ENCODE data around the gene SGCD. TPM values are rescaled to one million over a fixed set of nuclear protein-coding genes. Genes with fewer than 3 reads are reported as not detected.

The SGCD gene
- total RNA-seq, 2 experiments from 2014 or later, result not detected

DNA sequence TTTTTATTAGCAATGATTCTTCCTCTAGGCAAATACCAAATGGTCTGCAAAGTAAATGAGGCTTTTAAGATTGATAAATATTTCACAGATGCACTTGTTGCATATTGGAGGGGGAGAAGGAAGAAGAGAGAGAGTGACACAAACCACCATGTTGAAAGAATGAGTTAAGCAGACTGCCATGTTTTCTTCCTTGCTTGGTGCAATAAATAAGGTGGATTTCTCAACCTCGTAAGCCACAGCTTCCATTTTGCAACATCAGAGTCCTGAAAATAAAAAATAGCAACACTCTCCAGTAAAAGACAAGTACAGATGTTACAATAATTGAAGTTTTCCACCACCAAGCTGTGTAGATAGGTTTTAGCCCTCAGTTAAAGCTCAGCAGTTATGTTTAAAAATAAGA lies 202.9 kb downstream of the SGCD start:
- H3K4me1 ChIP-seq (ENCODE audit: insufficient read depth, low read length), result no peaks in the 10 kb centered on the region
- no peak overlapping the region for H3K27ac Mint-ChIP-seq
- no peak overlapping the region for H3K4me3 Mint-ChIP-seq
- no peaks in the 10 kb centered on the region for H3K4me1 Mint-ChIP-seq (ENCODE audit: low read depth)
- peaks cover 15% of the 10 kb centered on the region for H3K27me3 Mint-ChIP-seq
- H3K36me3 Mint-ChIP-seq (ENCODE audit: low read depth), result no peaks in the 10 kb centered on the region
- TF ChIP-seq, protein P1, sequence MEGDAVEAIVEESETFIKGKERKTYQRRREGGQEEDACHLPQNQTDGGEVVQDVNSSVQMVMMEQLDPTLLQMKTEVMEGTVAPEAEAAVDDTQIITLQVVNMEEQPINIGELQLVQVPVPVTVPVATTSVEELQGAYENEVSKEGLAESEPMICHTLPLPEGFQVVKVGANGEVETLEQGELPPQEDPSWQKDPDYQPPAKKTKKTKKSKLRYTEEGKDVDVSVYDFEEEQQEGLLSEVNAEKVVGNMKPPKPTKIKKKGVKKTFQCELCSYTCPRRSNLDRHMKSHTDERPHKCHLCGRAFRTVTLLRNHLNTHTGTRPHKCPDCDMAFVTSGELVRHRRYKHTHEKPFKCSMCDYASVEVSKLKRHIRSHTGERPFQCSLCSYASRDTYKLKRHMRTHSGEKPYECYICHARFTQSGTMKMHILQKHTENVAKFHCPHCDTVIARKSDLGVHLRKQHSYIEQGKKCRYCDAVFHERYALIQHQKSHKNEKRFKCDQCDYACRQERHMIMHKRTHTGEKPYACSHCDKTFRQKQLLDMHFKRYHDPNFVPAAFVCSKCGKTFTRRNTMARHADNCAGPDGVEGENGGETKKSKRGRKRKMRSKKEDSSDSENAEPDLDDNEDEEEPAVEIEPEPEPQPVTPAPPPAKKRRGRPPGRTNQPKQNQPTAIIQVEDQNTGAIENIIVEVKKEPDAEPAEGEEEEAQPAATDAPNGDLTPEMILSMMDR (IDR thresholded peaks at IDR 0.05), result no peak
- no peaks in the 10 kb centered on the region for H3K27me3 ChIP-seq (ENCODE audit: control insufficient read depth in 1 of 2, insufficient read depth in 2 of 2, low read length in 2 of 2)
- no peak for ATAC-seq (ENCODE audit: poor library complexity)
- no peak overlapping the region for H3K27ac ChIP-seq (ENCODE audit: low read depth in 1 of 2, low read length in 2 of 2)
- H3K9me3 ChIP-seq (ENCODE audit: control insufficient read depth in 1 of 2, insufficient read depth in 1 of 2, low read length in 2 of 2), result peaks cover 0 to 3% of the 10 kb centered on the region in 2 experiments
- no peaks in the 10 kb centered on the region for H3K9me3 Mint-ChIP-seq
- H3K4me3 ChIP-seq (ENCODE audit: low read length), result no peak overlapping the region
- intact Hi-C loops (cut with DNase I, micrococcal nuclease), result no loop called here
- POLR2A ChIA-PET, result no interaction called here
- no peaks in the 10 kb centered on the region for H3K36me3 ChIP-seq (ENCODE audit: insufficient read depth, low read length)
- CTCF ChIA-PET, result no interaction called here
- DNase-seq, result no peak

DNA sequence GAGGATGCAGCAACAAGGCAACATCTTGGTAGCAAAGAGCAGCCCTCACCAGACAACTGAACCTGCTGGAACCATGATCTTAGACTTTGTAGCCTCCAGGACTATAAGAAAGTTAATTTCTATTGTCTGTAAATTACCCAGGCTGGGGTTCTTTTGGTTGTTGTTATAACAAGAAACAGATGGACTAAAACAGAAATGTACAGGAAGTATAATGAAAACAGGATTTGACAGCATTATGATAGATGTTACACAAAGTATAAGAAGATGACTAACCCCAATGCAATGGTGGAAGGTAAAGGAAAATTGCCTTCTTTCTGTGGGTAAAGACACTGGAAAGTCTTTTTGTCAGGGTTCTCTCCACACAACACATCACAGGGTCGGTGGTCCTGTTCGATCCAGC lies 204.2 kb downstream of the SGCD start:
- Histone ChIP-seq H3K27me3 (ENCODE audit: control insufficient read depth in 1 of 2, insufficient read depth in 2 of 2, low read length in 2 of 2) (no peaks in the 10 kb centered on the region), H3K9me3 (ENCODE audit: control insufficient read depth in 1 of 2, insufficient read depth in 1 of 2, low read length in 2 of 2) (peaks cover 0 to 3% of the 10 kb centered on the region in 2 experiments), H3K27ac (ENCODE audit: low read depth in 1 of 2, low read length in 2 of 2) (no peak overlapping the region), H3K4me3 (ENCODE audit: low read length) (no peak overlapping the region), H3K4me1 (ENCODE audit: insufficient read depth, low read length) (no peaks in the 10 kb centered on the region), H3K36me3 (ENCODE audit: insufficient read depth, low read length) (no peaks in the 10 kb centered on the region)
- ChIA-PET POLR2A (no interaction called here), CTCF (no interaction called here)
- ATAC-seq (ENCODE audit: poor library complexity) (no peak), DNase-seq (no peak)
- Mint-ChIP-seq H3K27me3 (peaks cover 18% of the 10 kb centered on the region), H3K9me3 (no peaks in the 10 kb centered on the region), H3K4me3 (no peak overlapping the region), H3K4me1 (ENCODE audit: low read depth) (no peaks in the 10 kb centered on the region), H3K36me3 (ENCODE audit: low read depth) (no peaks in the 10 kb centered on the region), H3K27ac (no peak overlapping the region)
- intact Hi-C loops (cut with DNase I, micrococcal nuclease), result no loop called here
- TF ChIP-seq, protein P1 (IDR thresholded peaks at IDR 0.05), result no peak

DNA sequence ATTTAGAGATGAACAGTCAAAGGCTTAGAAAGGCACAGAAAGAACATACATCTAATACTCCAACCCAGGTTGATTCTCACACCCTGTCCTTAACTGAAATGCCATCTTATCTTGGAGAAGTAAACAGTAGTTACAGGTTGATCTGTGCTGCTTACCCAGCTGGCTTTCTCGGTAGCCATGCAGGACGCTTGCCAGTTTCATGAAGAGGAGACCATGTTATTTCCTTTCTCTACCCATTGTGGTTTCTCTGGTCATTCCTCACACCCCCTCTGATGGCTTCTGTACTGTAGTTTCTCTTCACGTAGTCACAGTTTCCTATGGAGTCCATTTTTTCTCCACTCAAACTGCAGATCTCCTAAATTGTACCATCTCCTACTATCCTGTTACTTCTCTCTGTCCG lies 206.0 kb downstream of the SGCD start:
- H3K36me3 ChIP-seq (ENCODE audit: insufficient read depth, low read length), result no peaks in the 10 kb centered on the region
- ChIA-PET POLR2A (no interaction called here), CTCF (no interaction called here)
- H3K9me3 Mint-ChIP-seq, result no peaks in the 10 kb centered on the region
- H3K4me1 Mint-ChIP-seq (ENCODE audit: low read depth), result no peaks in the 10 kb centered on the region
- no peak overlapping the region for H3K4me3 ChIP-seq (ENCODE audit: low read length)
- H3K27ac Mint-ChIP-seq, result no peak overlapping the region
- TF ChIP-seq, protein P1 (IDR thresholded peaks at IDR 0.05), result no peak
- H3K4me3 Mint-ChIP-seq, result no peak overlapping the region
- no peaks in the 10 kb centered on the region for H3K4me1 ChIP-seq (ENCODE audit: insufficient read depth, low read length)
- H3K9me3 ChIP-seq (ENCODE audit: control insufficient read depth in 1 of 2, insufficient read depth in 1 of 2, low read length in 2 of 2), result peaks cover 0 to 3% of the 10 kb centered on the region in 2 experiments
- DNase-seq (no peak), ATAC-seq (ENCODE audit: poor library complexity) (no peak)
- peaks cover 27% of the 10 kb centered on the region for H3K27me3 Mint-ChIP-seq
- no peaks in the 10 kb centered on the region for H3K36me3 Mint-ChIP-seq (ENCODE audit: low read depth)
- H3K27ac ChIP-seq (ENCODE audit: low read depth in 1 of 2, low read length in 2 of 2), result no peak overlapping the region
- no peaks in the 10 kb centered on the region for H3K27me3 ChIP-seq (ENCODE audit: control insufficient read depth in 1 of 2, insufficient read depth in 2 of 2, low read length in 2 of 2)
- intact Hi-C loops (cut with DNase I, micrococcal nuclease), result no loop called here

All from CD4-positive, alpha-beta T cell (primary cell).